ENCODE data around the gene SMYD2.

DNA sequence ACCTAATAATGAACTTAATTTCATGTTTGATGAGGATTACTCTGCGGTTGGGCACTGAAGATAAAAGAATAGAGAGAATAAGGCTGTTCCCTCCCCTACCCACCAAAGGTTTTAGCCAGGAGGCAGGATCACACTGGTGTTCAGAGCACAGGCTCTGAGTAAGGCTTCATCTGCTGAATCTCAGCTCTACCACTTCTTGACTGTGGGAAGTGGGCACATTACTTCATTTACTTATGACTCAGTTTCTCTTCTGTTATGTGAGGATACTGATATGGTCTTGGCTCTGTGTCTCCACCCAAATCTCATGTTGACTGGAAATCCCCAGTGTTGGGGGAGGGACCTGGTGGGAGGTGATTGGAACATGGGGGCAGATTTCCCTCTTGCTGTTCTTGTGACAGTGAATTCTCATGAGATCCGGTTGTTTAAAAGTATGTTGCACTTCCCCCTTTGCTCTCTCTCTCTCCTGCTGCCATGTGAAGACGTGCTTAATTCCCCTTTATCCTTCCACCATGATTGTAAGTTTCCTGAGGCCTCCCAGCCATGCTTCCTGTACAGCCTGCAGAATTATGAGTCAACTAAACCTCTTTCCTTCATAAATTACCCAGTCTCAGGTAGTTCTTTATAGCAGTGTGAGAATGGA, 79.7 kb downstream of the SMYD2 start:
- TF ChIP-seq EZH2 (IDR thresholded peaks at IDR 0.05; ENCODE audit: insufficient read depth, poor library complexity, severe bottlenecking) (no peak), EZH2phosphoT487 (IDR thresholded peaks at IDR 0.05; ENCODE audit: insufficient read depth, low read depth) (no peak)

Data from GM23248 (cell line).